ENCODE results near the gene DUOX2.

GRCh38 chr15:45138814-45139765, 25.1 kb upstream of the DUOX2 start:
- no peak for TF ChIP-seq CTCF (IDR thresholded peaks at IDR 0.05; ENCODE audit: low read depth, low read length, poor library complexity, severe bottlenecking)
- TF ChIP-seq EZH2phosphoT487 (IDR thresholded peaks at IDR 0.05; ENCODE audit: borderline replicate concordance, low read length) = no peak
